CD14-positive monocyte (primary cell): ENCODE data around the gene DPP10. TPM values are rescaled to one million over a fixed set of nuclear protein-coding genes. Genes with fewer than 3 reads are reported as not detected.

Source experiments
- DNase-seq, 3 donors: peaks; one replicate each; pipeline ENCODE4 v3.0.0-alpha.2; 2011 to 2022
- H2AFZ ChIP-seq: 2 replicates; pipeline ENCODE4 v1.6.0; 2012; ENCODE audit warnings: mild to moderate bottlenecking, low read depth, low read length, inconsistent platforms; ENCODE audit not compliant: insufficient read depth, poor library complexity, severe bottlenecking
- H3K27ac ChIP-seq, 2 donors: 1 replicate in 1 of 2; 2 replicates in 1 of 2; pipeline ENCODE4 v1.5.1; 2012 to 2013; ENCODE audit warnings: low read length in 2 of 2, control low read depth in 1 of 2, inconsistent platforms in 1 of 2, low read depth in 1 of 2, mild to moderate bottlenecking in 1 of 2
- H3K27me3 ChIP-seq, 2 donors: one replicate each; pipeline versions ENCODE4 v1.6.0 to v1.6.1; 2011 to 2013; ENCODE audit warnings: low read length in 2 of 2; ENCODE audit not compliant: control insufficient read depth in 2 of 2, insufficient read depth in 2 of 2
- H3K36me3 ChIP-seq, 2 donors: replicated peaks in 1 of 2; 1 replicate in 1 of 2; 2 replicates in 1 of 2; pipeline versions ENCODE4 v1.5.1 to v1.6.1; 2012 to 2013; ENCODE audit warnings: low read length in 2 of 2, control low read depth in 1 of 2, inconsistent platforms in 1 of 2, mild to moderate bottlenecking in 1 of 2; ENCODE audit not compliant: insufficient read depth in 2 of 2, control insufficient read depth in 1 of 2
- H3K4me1 ChIP-seq, 2 donors: 1 replicate in 1 of 2; 2 replicates in 1 of 2; pipeline versions ENCODE4 v1.5.1 to v1.6.1; 2012 to 2013; ENCODE audit warnings: low read length in 2 of 2, control low read depth in 1 of 2, inconsistent platforms in 1 of 2, mild to moderate bottlenecking in 1 of 2, moderate library complexity in 1 of 2; ENCODE audit not compliant: insufficient read depth in 2 of 2, control insufficient read depth in 1 of 2
- H3K4me2 ChIP-seq: replicated peaks from 2 replicates; pipeline ENCODE3; 2012; ENCODE audit warnings: low read length, moderate library complexity, mild to moderate bottlenecking; ENCODE audit not compliant: poor library complexity, severe bottlenecking; ENCODE audit errors: extremely low read depth
- H3K4me3 ChIP-seq, 3 experiments: fragments of 200-600 bp in 1 of 3; sonication (generic) in 1 of 3; replicated peaks in 1 of 3; 1 replicate in 2 of 3; 2 replicates in 1 of 3; pipeline ENCODE4 v1.5.1; 2011 to 2013; ENCODE audit warnings: low read length in 3 of 3, mild to moderate bottlenecking in 3 of 3, control low read depth in 2 of 3, low read depth in 2 of 3, inconsistent platforms in 1 of 3, moderate library complexity in 1 of 3
- H3K79me2 ChIP-seq: 2 replicates; pipeline ENCODE4 v1.6.0; 2012; ENCODE audit warnings: mild to moderate bottlenecking, control low read depth, inconsistent platforms, low read length, moderate library complexity; ENCODE audit not compliant: insufficient read depth
- H3K9ac ChIP-seq: 2 replicates; pipeline ENCODE4 v1.6.0; 2017; ENCODE audit warnings: low read length, mild to moderate bottlenecking; ENCODE audit not compliant: insufficient read depth, poor library complexity, severe bottlenecking
- H3K9me3 ChIP-seq, 2 donors: replicated peaks in 1 of 2; 1 replicate in 1 of 2; 2 replicates in 1 of 2; pipeline versions ENCODE4 v1.5.1 to v1.6.1; 2012 to 2013; ENCODE audit warnings: low read length in 2 of 2, control low read depth in 1 of 2; ENCODE audit not compliant: control insufficient read depth in 1 of 2, insufficient read depth in 1 of 2
- H4K20me1 ChIP-seq: 2 replicates; pipeline ENCODE4 v1.6.0; 2012; ENCODE audit warnings: mild to moderate bottlenecking, low read length, control low read depth, moderate library complexity; ENCODE audit not compliant: insufficient read depth
- H3K27ac Mint-ChIP-seq, 7 donors: one replicate each; pipeline ENCODE4 v1.8.0; 2020; ENCODE audit warnings: mild to moderate bottlenecking in 7 of 7, mixed read lengths in 7 of 7, moderate library complexity in 6 of 7, inconsistent platforms in 2 of 7
- H3K27me3 Mint-ChIP-seq, 3 donors: one replicate each; pipeline ENCODE4 v1.8.0; 2021 to 2022; ENCODE audit warnings: low read depth in 3 of 3, mild to moderate bottlenecking in 3 of 3, mixed read lengths in 3 of 3, moderate library complexity in 3 of 3, inconsistent platforms in 1 of 3
- H3K36me3 Mint-ChIP-seq, 2 donors: one replicate each; pipeline ENCODE4 v1.8.0; 2020; ENCODE audit warnings: mixed read lengths in 2 of 2, inconsistent platforms in 1 of 2, mild to moderate bottlenecking in 1 of 2
- H3K4me1 Mint-ChIP-seq: one replicate; pipeline ENCODE4 v1.8.0; 2020; ENCODE audit warnings: mild to moderate bottlenecking, mixed read lengths
- H3K4me3 Mint-ChIP-seq, 2 donors: one replicate each; pipeline ENCODE4 v1.8.0; 2020; ENCODE audit warnings: mild to moderate bottlenecking in 2 of 2, mixed read lengths in 2 of 2, moderate library complexity in 1 of 2
- H3K9me3 Mint-ChIP-seq, 7 donors: one replicate each; pipeline ENCODE4 v1.8.0; 2020 to 2022; ENCODE audit warnings: mixed read lengths in 7 of 7, mild to moderate bottlenecking in 6 of 7, moderate library complexity in 6 of 7, inconsistent platforms in 2 of 7
- WGBS: methylation state at CpG from one replicate; pipeline ENCODE4 v1.1.5; 2013; ENCODE audit warnings: missing lambda C conversion rate; ENCODE audit not compliant: insufficient coverage; 5-methylcytosine and 5-hydroxymethylcytosine counted together
- intact Hi-C, 2 donors: fragments of 100-400 bp; cut with micrococcal nuclease; formaldehyde crosslinking; loops; one replicate each; pipeline versions ENCODE4 v1.15.0 to v1.15.1; 2023
- polyA plus RNA-seq, 3 donors: library from polyadenylated mRNA; depleted of rRNA in 1 of 3; unstranded in 2 of 3; stranded (reverse) in 1 of 3; fragments of 300-500 nt in 2 of 3; fragments of >200 nt in 1 of 3; fragmentation: Illumina TruSeq in 2 of 3; gene quantifications; 1 replicate in 2 of 3; 2 replicates in 1 of 3; pipeline ENCODE4 v1.2.3, GENCODE V29; 2012 to 2021
- TF ChIP-seq, protein P1 (sequence below): fragments of 200-600 bp; IDR thresholded peaks from one replicate; pipeline ENCODE4 v1.8.0; 2022; ENCODE audit warnings: antibody characterized with exemption, mild to moderate bottlenecking

Gene DPP10
- polyA plus RNA-seq, 3 donors, result not detected

DNA sequence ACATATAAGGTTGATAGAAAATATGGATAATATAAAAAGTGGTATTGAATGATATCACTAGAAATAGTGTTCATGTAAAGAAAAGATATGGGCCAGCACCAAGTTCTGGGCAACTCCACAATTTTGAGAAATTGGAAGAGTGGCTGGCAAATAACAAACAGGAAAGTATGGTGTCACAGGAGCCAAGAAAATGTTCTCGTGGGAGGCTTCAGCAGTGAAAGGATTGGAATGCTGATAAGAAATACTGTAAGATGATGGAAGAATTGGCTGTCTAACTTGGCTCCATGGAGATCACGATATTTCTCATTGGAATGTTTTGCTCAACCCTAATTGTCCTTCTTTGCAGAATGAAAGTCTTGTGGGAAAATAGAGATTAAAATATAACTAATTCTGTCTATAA, 856.8 kb downstream of the DPP10 start:
- Histone ChIP-seq H3K9me3 (peaks cover 0 to 4% of the 10 kb centered on the region in 2 donors), H3K27ac (no peak overlapping the region), H4K20me1 (no peaks in the 10 kb centered on the region), H3K9ac (no peak overlapping the region), H3K4me3 (no peak overlapping the region), H3K27me3 (no peaks in the 10 kb centered on the region), H2AFZ (no peak overlapping the region), H3K79me2 (no peaks in the 10 kb centered on the region), H3K4me1 (no peaks in the 10 kb centered on the region), H3K4me2 (no peak overlapping the region), H3K36me3 (no peaks in the 10 kb centered on the region)
- H3K4me1 Mint-ChIP-seq, result no peaks in the 10 kb centered on the region
- H3K4me3 Mint-ChIP-seq, result no peak overlapping the region
- no peak overlapping the region for H3K27ac Mint-ChIP-seq
- H3K36me3 Mint-ChIP-seq, result no peaks in the 10 kb centered on the region
- peaks cover 0 to 11% (median 3%) of the 10 kb centered on the region in 7 donors for H3K9me3 Mint-ChIP-seq
- no peak for DNase-seq
- no peaks in the 10 kb centered on the region for H3K27me3 Mint-ChIP-seq
- WGBS, result 80% methylated on average over 1 of the region's 2 CpGs
- TF ChIP-seq, protein P1, sequence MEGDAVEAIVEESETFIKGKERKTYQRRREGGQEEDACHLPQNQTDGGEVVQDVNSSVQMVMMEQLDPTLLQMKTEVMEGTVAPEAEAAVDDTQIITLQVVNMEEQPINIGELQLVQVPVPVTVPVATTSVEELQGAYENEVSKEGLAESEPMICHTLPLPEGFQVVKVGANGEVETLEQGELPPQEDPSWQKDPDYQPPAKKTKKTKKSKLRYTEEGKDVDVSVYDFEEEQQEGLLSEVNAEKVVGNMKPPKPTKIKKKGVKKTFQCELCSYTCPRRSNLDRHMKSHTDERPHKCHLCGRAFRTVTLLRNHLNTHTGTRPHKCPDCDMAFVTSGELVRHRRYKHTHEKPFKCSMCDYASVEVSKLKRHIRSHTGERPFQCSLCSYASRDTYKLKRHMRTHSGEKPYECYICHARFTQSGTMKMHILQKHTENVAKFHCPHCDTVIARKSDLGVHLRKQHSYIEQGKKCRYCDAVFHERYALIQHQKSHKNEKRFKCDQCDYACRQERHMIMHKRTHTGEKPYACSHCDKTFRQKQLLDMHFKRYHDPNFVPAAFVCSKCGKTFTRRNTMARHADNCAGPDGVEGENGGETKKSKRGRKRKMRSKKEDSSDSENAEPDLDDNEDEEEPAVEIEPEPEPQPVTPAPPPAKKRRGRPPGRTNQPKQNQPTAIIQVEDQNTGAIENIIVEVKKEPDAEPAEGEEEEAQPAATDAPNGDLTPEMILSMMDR, result no peak
- intact Hi-C loops, result no loop called here

DNA sequence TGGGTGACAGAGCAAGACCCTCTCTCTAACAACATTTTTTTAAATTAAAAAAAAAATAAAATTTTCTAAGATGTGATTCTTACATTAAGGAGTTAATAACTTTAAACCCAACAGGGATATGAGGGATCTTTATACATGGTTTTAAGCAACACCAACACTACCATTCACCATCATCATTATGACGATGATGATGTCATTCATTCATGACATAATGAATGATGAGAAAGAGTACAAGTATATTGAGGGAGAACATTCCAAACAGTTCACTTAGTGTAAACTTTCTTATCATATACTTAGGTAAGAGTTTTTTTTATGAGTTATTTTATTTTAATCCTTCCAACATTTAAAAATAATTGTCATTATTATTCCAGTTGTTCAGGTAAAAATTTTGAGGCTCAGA, 863.3 kb downstream of the DPP10 start:
- Histone ChIP-seq H3K4me2 (no peak overlapping the region), H3K27me3 (no peaks in the 10 kb centered on the region), H3K9ac (no peak overlapping the region), H3K79me2 (no peaks in the 10 kb centered on the region), H2AFZ (no peak overlapping the region), H3K9me3 (peaks cover 3 to 4% of the 10 kb centered on the region in 2 donors), H3K36me3 (no peaks in the 10 kb centered on the region), H3K27ac (no peak overlapping the region), H3K4me1 (peaks cover 0 to 16% of the 10 kb centered on the region in 2 donors), H4K20me1 (no peaks in the 10 kb centered on the region), H3K4me3 (no peak overlapping the region)
- TF ChIP-seq, protein P1, result no peak
- WGBS, result no CpG with 5 or more reads among the region's 1 CpG
- intact Hi-C loops, result no loop called here
- Mint-ChIP-seq H3K27ac (no peak overlapping the region), H3K4me3 (no peak overlapping the region), H3K36me3 (no peaks in the 10 kb centered on the region), H3K4me1 (no peaks in the 10 kb centered on the region), H3K9me3 (peaks cover 0 to 11% (median 3%) of the 10 kb centered on the region in 7 donors), H3K27me3 (no peaks in the 10 kb centered on the region)
- DNase-seq, result no peak
